SKM-1 (cell line): ENCODE data around the gene PWWP2B.

ENCODE experiments used
- DNase-seq: peaks from one replicate; lab custom pipeline; 2025; ENCODE audit not compliant: unreplicated experiment; lab: John Stamatoyannopoulos, UW

PWWP2B gene

GRCh38 chr10:132397036-132397541 lies at the start of gene PWWP2B:
TSS of gene PWWP2B (plus strand) at chr10:132397200. CDS start at chr10:132397227, 27 bp downstream.
- DNase-seq = no peak

GRCh38 chr10:132347211-132347930 lies 49.6 kb upstream of the PWWP2B start:
- no peak for DNase-seq

- DNase-seq = no peak
Observed at GRCh38 chr10:132347931-132348267, 49.1 kb upstream of the PWWP2B start.

- no peak for DNase-seq
Observed at GRCh38 chr10:132349766-132350165, 47.2 kb upstream of the PWWP2B start.

- DNase-seq = no peak
Observed at GRCh38 chr10:132350391-132350790, 46.6 kb upstream of the PWWP2B start.

GRCh38 chr10:132350946-132351345 lies 46.1 kb upstream of the PWWP2B start:
- DNase-seq = no peak

GRCh38 chr10:132351611-132352010 lies 45.4 kb upstream of the PWWP2B start:
- DNase-seq = no peak

- peak; percentile 43 for DNase-seq
Observed at GRCh38 chr10:132352462-132353308, 44.3 kb upstream of the PWWP2B start.

- DNase-seq = no peak
Observed at GRCh38 chr10:132353456-132354355, 43.3 kb upstream of the PWWP2B start.

GRCh38 chr10:132354356-132355094 lies 42.5 kb upstream of the PWWP2B start:
- DNase-seq = no peak

- no peak for DNase-seq
Observed at GRCh38 chr10:132355297-132355696, 41.7 kb upstream of the PWWP2B start.

GRCh38 chr10:132355754-132356153 lies 41.2 kb upstream of the PWWP2B start:
- no peak for DNase-seq

GRCh38 chr10:132356621-132357195 lies 40.3 kb upstream of the PWWP2B start:
- DNase-seq = no peak

- no peak for DNase-seq
Observed at GRCh38 chr10:132357286-132358058, 39.5 kb upstream of the PWWP2B start.

- no peak for DNase-seq
Observed at GRCh38 chr10:132359305-132360040, 37.5 kb upstream of the PWWP2B start.

GRCh38 chr10:132360766-132361447 lies 36.1 kb upstream of the PWWP2B start:
- peak; percentile 30 for DNase-seq

GRCh38 chr10:132361581-132362101 lies 35.4 kb upstream of the PWWP2B start:
- DNase-seq = no peak

- DNase-seq = no peak
Observed at GRCh38 chr10:132362151-132362611, 34.8 kb upstream of the PWWP2B start.
